Upper lobe of left lung (tissue), 4 donors: ENCODE results near the gene PP2D1.

Experiments
- POLR2A ChIP-seq, 4 donors: fragments of 450-650 bp; IDR thresholded peaks; one replicate each; pipeline ENCODE4 v1.5.1; 2016 to 2017; ENCODE audit warnings: antibody characterized with exemption in 4 of 4, mild to moderate bottlenecking in 2 of 4
- TF ChIP-seq, protein P1 (sequence below), 6 experiments: fragments of 450-650 bp in 4 of 6; fragments of 200-600 bp in 2 of 6; sonication (generic) in 2 of 6; IDR thresholded peaks; one replicate each; pipeline ENCODE4 v1.5.1; 2016 to 2019; ENCODE audit warnings: antibody characterized with exemption in 6 of 6

DNA sequence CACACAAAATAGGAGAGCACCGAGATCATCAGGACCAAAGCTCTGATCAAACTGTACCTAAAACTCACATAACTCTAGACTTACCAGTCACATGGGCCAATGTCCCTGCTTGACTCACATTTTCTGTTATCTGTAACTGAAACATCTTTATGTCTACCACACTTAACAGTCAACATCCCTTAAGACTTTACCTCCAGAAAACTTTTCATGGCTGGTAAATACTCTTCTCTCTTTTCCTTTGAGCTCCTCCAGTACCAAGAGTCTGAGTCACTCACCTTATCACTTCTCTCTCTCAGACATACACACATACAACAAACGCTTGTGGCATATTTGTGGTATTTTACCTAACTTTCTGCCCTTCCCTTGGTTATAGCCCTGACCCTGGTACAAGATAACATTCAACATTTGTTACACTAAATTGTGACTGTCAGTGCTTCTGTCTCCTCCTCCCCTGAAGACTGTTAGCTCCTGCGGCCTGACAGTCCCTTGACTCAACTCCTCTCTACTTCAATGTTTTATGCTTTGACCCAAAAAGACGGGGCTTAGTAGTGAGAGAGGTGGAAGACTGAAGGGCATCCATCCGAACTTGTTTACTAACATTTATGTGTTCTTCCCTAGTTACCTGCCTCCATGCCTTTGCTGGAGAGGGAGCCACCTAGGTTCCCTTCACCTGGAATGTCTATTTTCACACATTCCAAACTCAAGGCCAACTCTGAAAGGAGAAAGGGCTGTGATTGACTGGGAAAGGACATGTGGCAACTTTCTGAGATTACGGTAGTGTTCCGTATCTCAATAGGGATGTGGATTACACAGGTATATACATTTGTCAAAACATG, 74.4 kb downstream of the PP2D1 start:
- TF ChIP-seq, protein P1, sequence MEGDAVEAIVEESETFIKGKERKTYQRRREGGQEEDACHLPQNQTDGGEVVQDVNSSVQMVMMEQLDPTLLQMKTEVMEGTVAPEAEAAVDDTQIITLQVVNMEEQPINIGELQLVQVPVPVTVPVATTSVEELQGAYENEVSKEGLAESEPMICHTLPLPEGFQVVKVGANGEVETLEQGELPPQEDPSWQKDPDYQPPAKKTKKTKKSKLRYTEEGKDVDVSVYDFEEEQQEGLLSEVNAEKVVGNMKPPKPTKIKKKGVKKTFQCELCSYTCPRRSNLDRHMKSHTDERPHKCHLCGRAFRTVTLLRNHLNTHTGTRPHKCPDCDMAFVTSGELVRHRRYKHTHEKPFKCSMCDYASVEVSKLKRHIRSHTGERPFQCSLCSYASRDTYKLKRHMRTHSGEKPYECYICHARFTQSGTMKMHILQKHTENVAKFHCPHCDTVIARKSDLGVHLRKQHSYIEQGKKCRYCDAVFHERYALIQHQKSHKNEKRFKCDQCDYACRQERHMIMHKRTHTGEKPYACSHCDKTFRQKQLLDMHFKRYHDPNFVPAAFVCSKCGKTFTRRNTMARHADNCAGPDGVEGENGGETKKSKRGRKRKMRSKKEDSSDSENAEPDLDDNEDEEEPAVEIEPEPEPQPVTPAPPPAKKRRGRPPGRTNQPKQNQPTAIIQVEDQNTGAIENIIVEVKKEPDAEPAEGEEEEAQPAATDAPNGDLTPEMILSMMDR (IDR thresholded peaks at IDR 0.05): no peak
- no peak for TF ChIP-seq POLR2A (IDR thresholded peaks at IDR 0.05)
